Keratinocyte (primary cell): ENCODE measurements around the gene C11orf52. TPM values are rescaled to one million over a fixed set of nuclear protein-coding genes. Genes with fewer than 3 reads are reported as not detected.

ENCODE experiments used
- DNase-seq: peaks from one replicate; pipeline ENCODE4 v3.0.0-alpha.2; 2011; ENCODE audit warnings: low read depth, missing footprints, low spot score
- FAIRE-seq: peaks from 2 replicates; lab custom pipeline; 2011; peaks lifted over from hg19 to GRCh38; lab: Jason Lieb, UNC
- H2AFZ ChIP-seq: 2 replicates; pipeline ENCODE4 v1.6.0; 2012; ENCODE audit warnings: low read length, control low read depth, inconsistent platforms; ENCODE audit not compliant: control insufficient read depth
- H3K27ac ChIP-seq: 2 replicates; pipeline ENCODE4 v1.5.1; 2011; ENCODE audit warnings: low read length; ENCODE audit not compliant: control insufficient read depth, insufficient read depth
- H3K27me3 ChIP-seq: 3 replicates; pipeline ENCODE4 v1.6.0; 2011; ENCODE audit warnings: low read length; ENCODE audit not compliant: control insufficient read depth, insufficient read depth; ENCODE audit errors: extremely low read depth
- H3K36me3 ChIP-seq, 2 experiments: 2 replicates in 1 of 2; 3 replicates in 1 of 2; pipeline ENCODE4 v1.5.1; 2011; ENCODE audit warnings: low read length in 2 of 2, mild to moderate bottlenecking in 1 of 2; ENCODE audit not compliant: control insufficient read depth in 2 of 2, insufficient read depth in 2 of 2; ENCODE audit errors: extremely low read depth in 1 of 2
- H3K4me1 ChIP-seq: 3 replicates; pipeline ENCODE4 v1.5.1; 2011; ENCODE audit warnings: low read length; ENCODE audit not compliant: control insufficient read depth, insufficient read depth; ENCODE audit errors: extremely low read depth
- H3K4me2 ChIP-seq: 3 replicates; pipeline ENCODE4 v1.6.0; 2011; ENCODE audit warnings: low read depth, low read length; ENCODE audit not compliant: control insufficient read depth, insufficient read depth; ENCODE audit errors: extremely low read depth
- H3K4me3 ChIP-seq, 3 experiments: fragments of 200-600 bp in 1 of 3; sonication (generic) in 1 of 3; 2 replicates in 2 of 3; 3 replicates in 1 of 3; pipeline ENCODE4 v1.5.1; 2011 to 2016; ENCODE audit warnings: low read length in 3 of 3, mild to moderate bottlenecking in 3 of 3, control low read depth in 2 of 3, inconsistent platforms in 1 of 3, low read depth in 1 of 3, mixed read lengths in 1 of 3, mixed run types in 1 of 3, moderate library complexity in 1 of 3; ENCODE audit not compliant: control insufficient read depth in 2 of 3, insufficient read depth in 2 of 3; ENCODE audit errors: extremely low read depth in 1 of 3
- H3K79me2 ChIP-seq: 2 replicates; pipeline ENCODE4 v1.6.0; 2012; ENCODE audit warnings: low read length; ENCODE audit not compliant: control insufficient read depth, insufficient read depth
- H3K9ac ChIP-seq: 3 replicates; pipeline ENCODE4 v1.6.0; 2011; ENCODE audit warnings: low read length; ENCODE audit not compliant: control insufficient read depth, insufficient read depth; ENCODE audit errors: extremely low read depth
- H3K9me1 ChIP-seq: 3 replicates; pipeline ENCODE4 v1.6.0; 2011; ENCODE audit warnings: low read length; ENCODE audit not compliant: control insufficient read depth, insufficient read depth; ENCODE audit errors: extremely low read depth
- H3K9me3 ChIP-seq: 2 replicates; pipeline ENCODE4 v1.5.1; 2012; ENCODE audit warnings: low read depth, low read length; ENCODE audit not compliant: control insufficient read depth
- H4K20me1 ChIP-seq: 3 replicates; pipeline ENCODE4 v1.6.0; 2011; ENCODE audit warnings: low read length; ENCODE audit not compliant: control insufficient read depth, insufficient read depth; ENCODE audit errors: extremely low read depth
- CTCF ChIP-seq, 3 experiments: IDR thresholded peaks in 1 of 3; conservative IDR thresholded peaks in 1 of 3; optimal IDR thresholded peaks in 1 of 3; 2 replicates in 2 of 3; 3 replicates in 1 of 3; pipeline versions ENCODE3 to v1.5.1; 2011; ENCODE audit warnings: low read length in 3 of 3, mild to moderate bottlenecking in 3 of 3, moderate library complexity in 2 of 3, control low read depth in 1 of 3, inconsistent platforms in 1 of 3; ENCODE audit not compliant: insufficient read depth in 2 of 3; ENCODE audit errors: extremely low read depth in 1 of 3
- EZH2 ChIP-seq: IDR thresholded peaks from one replicate; pipeline ENCODE4 v1.6.1; 2012; ENCODE audit warnings: inconsistent platforms, mild to moderate bottlenecking, low read length, moderate library complexity
- dilution Hi-C: fragments of 300-500 bp; cut with MboI; formaldehyde crosslinking; loops from one replicate; pipeline ENCODE4 v1.7.0; 2020; ENCODE audit warnings: low sequenced_read_pairs; ENCODE audit not compliant: extremely low pct_ligation_motif_present
- polyA plus RNA-seq, 5 experiments: library from polyadenylated mRNA; depleted of rRNA in 3 of 5; stranded (reverse) in 3 of 5; stranded (forward) in 1 of 5; unstranded in 1 of 5; fragments of >200 nt; gene quantifications; 1 replicate in 1 of 5; 2 replicates in 3 of 5; 3 replicates in 1 of 5; pipeline versions ENCODE4 v1.2.1 to v1.2.3, GENCODE V29; 2011 to 2012; ENCODE audit warnings: missing spikeins in 2 of 5, low read depth in 1 of 5, low replicate concordance in 1 of 5

The C11orf52 gene
- polyA plus RNA-seq, 1 donor (not counting 4 experiments of a cell fraction or from before 2014, with no cell fraction given), result 3.5 TPM

DNA sequence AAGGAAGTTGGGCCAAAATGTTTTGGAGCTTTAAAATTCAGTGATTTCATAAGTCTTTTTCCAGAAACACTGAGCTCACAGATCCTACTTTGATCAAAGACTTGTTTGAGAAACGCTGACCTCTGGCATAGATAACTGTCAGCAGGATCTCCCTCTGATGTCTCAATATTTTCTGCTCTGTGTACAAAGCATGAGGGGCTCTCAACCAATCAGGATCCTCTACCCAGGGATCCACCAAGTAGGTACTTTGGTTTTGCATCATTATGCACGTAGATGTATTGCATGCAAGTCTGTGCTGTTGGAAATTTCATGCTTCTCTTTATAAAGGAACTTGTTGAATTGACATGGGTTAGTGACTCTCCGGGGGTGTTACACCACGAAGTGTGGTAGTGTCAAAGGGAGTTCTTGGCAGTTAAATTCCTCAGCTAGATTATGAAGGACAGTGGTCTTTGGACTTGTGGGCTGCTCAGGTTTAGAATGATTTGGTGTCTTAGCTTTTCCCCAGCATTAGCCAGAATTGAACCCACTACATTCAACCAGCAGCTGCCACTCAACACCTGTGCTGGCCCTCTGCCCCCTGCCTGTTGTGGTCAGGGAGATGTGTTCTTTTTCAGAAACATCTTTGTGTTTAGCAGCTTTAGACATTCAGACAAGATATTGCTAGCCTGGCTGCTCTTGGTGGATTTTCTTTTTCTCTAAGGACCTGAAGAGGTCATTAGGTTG, 16.8 kb downstream of the C11orf52 start:
- Histone ChIP-seq H3K4me1 (peaks cover 24% of the 10 kb centered on the region), H3K4me3 (no peak overlapping the region), H2AFZ (no peak overlapping the region), H3K27ac (no peak overlapping the region), H4K20me1 (no peaks in the 10 kb centered on the region), H3K4me2 (no peak overlapping the region), H3K36me3 (no peaks in the 10 kb centered on the region), H3K9me3 (no peaks in the 10 kb centered on the region), H3K79me2 (no peaks in the 10 kb centered on the region), H3K27me3 (no peaks in the 10 kb centered on the region), H3K9me1 (no peaks in the 10 kb centered on the region), H3K9ac (no peak overlapping the region)
- TF ChIP-seq EZH2 (no peak), CTCF (optimal IDR thresholded peaks at IDR 0.05 in 1 of 3, IDR thresholded peaks at IDR 0.05 in 1 of 3, conservative IDR thresholded peaks at IDR 0.05 in 1 of 3; ENCODE audit: extremely low read depth in 1 of 3, insufficient read depth in 2 of 3, low read length in 3 of 3) (no peak)
- dilution Hi-C loops, result no loop called here
- DNase-seq (no peak), FAIRE-seq (no peak)

GRCh38 chr11:111936040-111936540, 17.4 kb downstream of the C11orf52 start:
- Histone ChIP-seq H2AFZ (no peak overlapping the region), H3K79me2 (no peaks in the 10 kb centered on the region), H3K9me3 (no peaks in the 10 kb centered on the region), H3K4me1 (peaks cover 24% of the 10 kb centered on the region), H3K36me3 (no peaks in the 10 kb centered on the region), H3K9me1 (no peaks in the 10 kb centered on the region), H3K9ac (no peak overlapping the region), H3K4me3 (no peak overlapping the region), H4K20me1 (no peaks in the 10 kb centered on the region), H3K27me3 (no peaks in the 10 kb centered on the region), H3K27ac (no peak overlapping the region), H3K4me2 (peak overlapping the region; percentile 88)
- TF ChIP-seq EZH2 (no peak), CTCF (optimal IDR thresholded peaks at IDR 0.05 in 1 of 3, IDR thresholded peaks at IDR 0.05 in 1 of 3, conservative IDR thresholded peaks at IDR 0.05 in 1 of 3; ENCODE audit: extremely low read depth in 1 of 3, insufficient read depth in 2 of 3, low read length in 3 of 3) (no peak)
- FAIRE-seq (no peak), DNase-seq (no peak)
- dilution Hi-C loops, result no loop called here
